NCI-H526 (cell line): ENCODE results near the gene FAM50A.
A peak's percentile ranks its signal among the peaks of the same experiment; 100 is the strongest.

Experiments used
- DNase-seq, 2 experiments: peaks; one replicate each; lab custom pipeline; 2025; lab: John Stamatoyannopoulos, UW

FAM50A gene

DNA sequence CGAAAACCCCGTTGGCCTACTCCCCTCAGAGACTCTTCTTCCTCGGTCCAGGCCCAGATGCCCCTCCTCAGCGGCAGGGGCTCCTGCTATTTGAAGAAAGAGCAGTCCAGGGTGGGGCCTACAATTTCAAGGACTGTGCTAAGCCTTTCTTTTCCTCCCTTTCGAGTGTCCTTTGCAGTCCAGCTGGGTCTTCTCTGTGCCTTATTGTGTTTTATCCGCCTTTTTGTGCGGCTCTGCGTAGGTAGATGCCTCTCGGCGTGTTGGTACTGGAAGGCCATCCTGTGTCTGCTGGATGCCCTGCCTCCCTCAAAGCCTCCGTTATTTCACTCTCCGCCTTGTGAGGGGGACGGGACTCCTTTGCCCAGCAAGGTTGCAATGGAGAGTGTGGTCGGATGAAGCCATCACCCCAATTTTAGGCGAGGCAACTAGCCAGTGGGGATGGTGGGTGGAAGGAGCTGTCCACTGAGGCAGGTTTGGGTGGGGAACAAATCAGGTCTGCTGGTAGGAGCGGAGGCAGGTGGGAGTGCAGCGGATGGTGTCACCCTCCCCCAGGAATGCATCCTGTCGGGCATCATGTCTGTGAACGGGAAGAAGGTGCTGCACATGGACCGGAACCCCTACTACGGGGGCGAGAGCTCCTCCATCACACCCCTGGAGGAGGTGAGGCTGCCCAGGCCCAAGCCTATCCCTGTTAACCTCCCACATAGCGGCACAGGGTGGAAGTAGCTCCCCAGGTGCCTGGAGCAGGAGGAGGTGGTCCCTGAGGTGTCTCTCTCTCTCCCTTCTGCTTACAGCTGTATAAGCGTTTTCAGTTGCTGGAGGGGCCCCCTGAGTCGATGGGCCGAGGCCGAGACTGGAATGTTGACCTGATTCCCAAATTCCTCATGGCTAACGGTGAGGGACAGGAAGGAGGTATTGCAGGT, 5.7 kb upstream of the FAM50A start:
- no peak for DNase-seq

DNA sequence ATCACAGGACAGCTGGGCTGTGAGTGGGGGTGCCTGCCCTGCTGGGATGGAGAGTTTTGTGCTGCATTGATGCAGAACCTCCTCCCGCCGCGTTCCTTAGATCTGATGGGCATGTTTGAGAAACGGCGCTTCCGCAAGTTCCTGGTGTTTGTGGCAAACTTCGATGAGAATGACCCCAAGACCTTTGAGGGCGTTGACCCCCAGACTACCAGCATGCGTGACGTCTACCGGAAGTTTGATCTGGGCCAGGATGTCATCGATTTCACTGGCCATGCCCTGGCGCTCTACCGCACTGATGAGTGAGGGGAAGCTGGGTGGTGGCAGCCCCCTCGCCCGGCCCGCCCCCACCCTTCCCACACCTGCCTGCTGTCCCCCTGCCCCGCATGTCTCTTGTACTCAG, 4.1 kb upstream of the FAM50A start:
- no peak for DNase-seq

DNA sequence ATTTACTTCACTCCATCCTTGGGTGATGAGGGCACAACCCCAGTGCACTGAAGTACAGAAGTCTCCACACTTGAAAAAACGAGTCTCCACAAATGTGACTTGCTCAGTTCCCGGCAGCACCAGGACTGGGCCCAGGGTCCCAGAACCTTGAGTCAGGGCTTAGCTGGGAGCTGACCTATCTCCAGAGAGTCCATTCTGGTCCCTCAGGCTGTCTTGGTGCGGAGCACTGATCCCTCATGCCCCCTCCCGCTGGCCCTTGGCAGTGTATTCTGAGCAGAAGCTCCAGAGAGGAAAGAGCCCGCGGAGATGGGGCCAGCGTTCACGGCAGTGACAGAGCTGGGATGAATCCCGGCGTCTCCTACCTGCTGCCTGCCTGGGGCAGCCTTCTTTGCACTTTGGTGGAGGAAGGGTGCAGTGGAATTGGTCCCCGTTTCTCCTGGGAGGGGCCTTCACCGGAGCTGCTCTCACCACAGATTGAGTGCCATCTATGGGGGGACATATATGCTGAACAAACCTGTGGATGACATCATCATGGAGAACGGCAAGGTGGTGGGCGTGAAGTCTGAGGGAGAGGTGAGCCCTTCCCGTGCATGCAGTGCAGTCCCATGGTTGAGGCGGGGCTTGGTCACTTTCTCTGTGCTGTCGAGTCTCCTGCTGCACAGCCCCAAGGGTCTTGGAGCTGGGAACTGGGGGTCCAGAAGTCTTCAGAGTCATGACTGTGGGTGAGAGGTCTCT, 3.2 kb upstream of the FAM50A start:
- DNase-seq: no peak

DNA sequence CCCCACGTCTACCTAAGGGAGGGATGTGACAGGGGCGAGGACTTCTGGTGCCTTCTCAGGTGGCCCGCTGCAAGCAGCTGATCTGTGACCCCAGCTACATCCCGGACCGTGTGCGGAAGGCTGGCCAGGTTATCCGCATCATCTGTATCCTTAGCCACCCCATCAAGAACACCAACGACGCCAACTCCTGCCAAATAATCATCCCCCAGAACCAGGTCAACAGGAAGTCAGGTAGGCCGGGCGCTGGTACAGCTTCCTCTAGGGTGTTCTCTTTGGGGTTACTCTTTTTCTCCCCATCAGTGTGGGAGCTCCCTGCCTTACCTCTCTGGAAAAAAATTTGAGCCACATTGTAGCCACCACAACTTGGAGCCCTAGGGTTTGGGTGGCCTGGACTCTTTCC, 2.4 kb upstream of the FAM50A start:
- DNase-seq: no peak

DNA sequence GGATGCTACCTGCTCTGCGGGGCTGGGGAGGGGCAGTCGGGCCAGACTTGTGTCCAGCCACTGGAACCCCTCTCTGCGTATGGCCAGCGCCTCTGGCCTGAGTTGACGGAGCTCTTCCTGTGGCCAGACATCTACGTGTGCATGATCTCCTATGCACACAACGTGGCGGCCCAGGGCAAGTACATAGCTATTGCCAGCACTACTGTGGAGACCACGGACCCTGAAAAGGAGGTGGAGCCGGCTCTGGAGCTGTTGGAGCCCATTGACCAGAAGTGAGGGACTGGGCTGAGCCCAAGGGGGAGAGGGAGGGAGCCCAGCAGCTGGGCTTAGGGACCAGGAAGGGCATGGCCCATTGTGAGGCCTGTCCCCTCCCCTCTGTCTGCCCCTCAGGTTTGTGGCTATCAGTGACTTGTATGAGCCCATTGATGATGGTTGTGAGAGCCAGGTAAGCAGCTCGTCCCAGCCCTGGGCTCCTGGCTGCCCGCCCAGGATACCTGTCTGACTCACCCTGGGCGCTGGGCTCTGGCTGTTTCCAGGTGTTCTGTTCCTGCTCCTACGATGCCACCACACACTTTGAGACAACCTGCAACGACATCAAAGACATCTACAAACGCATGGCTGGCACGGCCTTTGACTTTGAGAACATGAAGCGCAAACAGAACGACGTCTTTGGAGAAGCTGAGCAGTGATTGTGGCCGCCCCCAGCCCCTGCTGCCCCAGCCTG, 1.8 kb upstream of the FAM50A start:
- DNase-seq: no peak

DNA sequence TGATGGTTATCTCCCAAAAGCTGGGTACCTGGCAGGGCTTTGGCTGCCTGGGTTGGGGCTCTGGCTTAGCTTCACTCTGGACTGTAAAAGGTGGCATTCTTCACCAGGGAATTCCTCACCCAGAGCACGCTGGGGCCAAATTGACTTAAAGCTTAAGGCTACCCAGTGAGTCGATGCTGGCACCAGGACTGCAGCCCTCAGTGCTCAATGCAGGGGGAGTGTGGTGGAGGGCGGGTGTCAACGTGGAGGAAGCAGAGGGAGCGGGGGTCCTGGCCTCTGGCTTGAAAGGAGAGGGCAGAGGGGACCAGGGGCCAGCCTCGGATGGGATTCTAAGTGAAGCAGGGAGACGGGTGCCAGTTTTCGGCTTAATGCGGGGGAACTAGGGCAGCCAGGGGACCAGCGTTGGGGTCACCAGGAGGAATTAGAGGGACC, 446 bp upstream of the FAM50A start:
- DNase-seq: peak in 1 of 2 experiments; percentile 10

DNA sequence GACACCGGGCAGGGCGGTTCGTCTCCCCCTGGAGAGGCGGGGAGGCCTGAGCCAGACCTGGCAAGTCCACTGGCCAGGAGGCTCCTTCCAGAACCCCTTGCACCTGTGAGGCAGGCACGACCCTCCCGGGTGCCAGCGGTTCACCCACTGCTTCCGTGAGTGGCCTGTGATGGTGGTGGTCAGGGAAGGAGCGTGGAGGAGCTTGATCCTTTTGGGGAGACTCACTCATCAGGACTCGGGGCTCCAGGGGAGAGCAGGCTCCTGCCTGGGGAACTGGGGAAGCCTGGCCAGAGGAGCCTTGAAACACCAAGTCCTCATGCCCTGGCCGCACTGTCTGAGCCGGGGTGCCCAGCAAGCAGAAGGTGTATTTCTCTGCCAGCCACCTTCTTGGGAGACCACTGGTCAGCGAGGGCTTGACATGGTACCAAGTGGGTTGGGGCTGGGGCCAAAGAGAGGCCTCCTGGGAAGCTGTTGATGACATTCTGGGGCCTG, 860 bp downstream of the FAM50A start:
- DNase-seq: no peak

DNA sequence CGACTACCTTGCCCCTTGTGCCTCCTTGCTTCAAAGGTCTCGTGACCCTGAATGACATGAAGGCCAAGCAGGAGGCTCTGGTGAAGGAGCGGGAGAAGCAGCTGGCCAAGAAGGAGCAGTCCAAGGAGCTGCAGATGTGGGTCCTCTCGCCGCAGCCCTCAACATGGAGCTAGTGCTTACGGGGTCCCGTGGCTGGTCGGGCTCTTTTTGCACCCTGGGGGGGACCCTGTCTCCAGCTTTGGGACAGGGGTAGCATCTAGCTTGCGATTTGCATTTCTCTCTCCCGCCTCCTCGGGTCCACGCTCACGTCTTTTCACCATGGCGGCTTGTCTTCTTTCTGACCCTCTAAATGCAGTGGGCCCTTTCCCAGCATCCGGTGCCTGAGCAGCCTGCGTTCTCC, 1.8 kb downstream of the FAM50A start:
- no peak for DNase-seq

DNA sequence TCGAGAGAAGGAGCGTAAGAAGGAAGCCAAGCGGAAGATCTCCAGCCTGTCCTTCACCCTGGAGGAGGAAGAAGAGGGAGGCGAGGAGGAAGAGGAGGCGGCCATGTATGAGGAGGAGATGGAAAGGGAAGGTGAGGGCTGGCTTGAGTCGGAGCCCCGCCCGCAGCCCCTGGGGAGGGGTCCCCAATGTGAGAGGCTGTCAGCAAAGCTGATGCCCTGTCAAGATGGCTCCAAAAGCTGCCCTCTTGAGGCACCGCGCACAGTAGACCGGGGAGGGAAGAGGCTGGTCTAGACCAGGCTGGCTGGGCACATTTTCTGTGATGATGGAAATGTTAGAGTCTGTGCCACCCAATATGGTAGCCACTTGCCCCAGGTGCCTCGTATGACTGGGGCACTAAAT, 2.5 kb downstream of the FAM50A start:
- DNase-seq: no peak

DNA sequence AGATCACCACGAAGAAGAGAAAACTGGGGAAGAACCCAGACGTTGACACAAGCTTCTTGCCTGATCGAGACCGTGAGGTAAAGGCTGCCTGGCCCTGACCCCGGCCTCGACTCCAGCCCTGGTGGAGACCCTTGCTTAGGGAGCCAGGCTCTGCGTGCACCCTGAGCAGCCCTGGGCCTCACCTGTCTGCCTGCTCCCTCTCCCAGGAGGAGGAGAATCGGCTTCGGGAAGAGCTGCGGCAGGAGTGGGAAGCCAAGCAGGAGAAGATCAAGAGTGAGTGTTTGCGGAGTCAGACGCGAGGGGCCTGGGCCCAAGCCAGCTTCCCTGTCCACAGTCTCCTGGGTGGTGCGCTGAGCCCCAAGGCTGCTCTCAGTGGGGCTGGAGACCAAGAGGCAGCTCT, 4.5 kb downstream of the FAM50A start:
- no peak for DNase-seq

DNA sequence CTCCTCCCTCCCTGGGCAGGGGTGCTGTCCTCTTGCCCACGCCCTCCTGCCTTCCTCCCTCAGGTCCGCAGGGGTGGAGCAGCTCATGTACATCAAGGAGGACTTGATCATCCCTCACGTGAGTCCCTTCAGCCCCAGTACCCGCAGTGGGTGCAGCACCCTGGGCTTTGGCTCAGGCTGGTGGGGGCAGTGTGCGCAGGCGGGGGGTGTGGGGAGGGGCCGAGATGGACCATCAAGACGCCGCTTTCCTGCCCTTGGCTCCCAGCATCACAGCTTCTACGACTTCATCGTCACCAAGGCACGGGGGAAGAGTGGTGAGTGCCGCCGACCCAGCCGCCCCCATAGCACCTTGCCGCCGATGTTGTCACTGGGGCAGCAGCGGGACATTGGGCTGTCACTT, 5.7 kb downstream of the FAM50A start:
- no peak for DNase-seq

DNA sequence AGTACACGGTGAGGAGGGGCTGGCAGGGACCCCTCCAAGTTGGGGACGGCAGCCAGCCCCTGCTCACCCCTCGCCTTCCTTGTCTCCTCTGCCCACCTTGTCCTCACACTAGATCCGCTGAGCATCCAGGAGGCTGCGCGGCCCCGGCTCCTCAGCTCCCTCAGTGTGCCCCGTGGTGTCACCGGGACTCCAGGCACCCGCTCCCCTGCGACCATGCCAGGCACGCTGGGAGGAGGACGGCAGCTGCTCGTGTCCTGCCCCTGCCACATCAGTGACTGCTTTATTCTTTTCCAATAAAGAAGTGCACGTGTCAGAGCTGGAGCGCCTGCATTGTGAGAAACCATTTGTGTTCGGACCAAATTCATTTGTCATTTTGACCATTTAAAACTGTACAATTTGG, 6.4 kb downstream of the FAM50A start:
- no peak for DNase-seq

DNA sequence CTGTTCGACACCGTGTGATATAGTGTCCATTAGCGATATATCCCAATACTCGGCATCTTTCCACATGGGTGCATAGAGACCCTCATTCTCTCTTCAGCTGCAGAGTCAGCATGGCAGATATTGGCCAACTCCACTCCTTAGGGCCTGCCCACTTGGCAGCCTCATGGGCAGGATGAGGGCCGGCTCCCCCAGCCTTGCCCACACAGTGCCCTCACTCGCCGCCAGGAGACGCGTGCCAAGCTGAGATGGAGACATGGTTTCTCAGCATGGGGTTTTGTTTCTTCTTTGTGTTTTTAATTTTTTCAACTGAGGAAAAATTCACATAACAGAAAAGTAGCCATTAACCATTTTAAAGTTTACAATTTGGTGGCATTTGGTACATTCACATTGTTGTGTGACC, 8.9 kb downstream of the FAM50A start:
- no peak for DNase-seq

DNA sequence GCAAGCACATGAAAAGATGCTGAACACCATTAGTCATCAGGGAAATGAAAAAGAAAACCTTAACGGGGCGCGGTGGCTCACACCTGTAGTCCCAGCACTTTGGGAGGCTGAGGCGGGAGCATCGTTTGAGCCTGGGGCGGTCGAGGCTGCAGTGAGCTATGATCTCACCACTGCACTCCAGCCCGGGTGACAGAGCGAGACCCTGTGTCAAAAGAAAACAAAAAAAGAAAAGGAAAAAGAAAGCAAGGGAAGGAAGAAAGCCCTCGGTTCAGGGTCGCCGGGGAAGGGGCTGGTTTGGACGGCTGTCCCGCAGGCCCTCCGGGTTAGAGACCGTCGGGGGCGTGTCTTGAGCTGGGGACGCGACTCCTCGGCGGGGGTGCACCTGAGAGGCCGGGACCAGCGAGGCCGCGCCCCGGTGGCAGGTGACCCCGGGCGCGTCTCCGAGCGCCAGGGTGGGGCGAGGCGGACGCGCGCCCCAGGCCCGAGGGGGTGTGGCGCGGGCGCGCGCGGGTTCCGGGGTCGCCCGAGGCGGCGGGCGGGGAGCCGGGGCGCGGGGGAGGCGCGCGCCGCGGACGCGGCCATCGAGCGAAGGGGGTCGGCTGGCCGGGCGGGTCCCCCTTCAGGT, 13.7 kb downstream of the FAM50A start:
- DNase-seq: peak; percentile 42 to 93

DNA sequence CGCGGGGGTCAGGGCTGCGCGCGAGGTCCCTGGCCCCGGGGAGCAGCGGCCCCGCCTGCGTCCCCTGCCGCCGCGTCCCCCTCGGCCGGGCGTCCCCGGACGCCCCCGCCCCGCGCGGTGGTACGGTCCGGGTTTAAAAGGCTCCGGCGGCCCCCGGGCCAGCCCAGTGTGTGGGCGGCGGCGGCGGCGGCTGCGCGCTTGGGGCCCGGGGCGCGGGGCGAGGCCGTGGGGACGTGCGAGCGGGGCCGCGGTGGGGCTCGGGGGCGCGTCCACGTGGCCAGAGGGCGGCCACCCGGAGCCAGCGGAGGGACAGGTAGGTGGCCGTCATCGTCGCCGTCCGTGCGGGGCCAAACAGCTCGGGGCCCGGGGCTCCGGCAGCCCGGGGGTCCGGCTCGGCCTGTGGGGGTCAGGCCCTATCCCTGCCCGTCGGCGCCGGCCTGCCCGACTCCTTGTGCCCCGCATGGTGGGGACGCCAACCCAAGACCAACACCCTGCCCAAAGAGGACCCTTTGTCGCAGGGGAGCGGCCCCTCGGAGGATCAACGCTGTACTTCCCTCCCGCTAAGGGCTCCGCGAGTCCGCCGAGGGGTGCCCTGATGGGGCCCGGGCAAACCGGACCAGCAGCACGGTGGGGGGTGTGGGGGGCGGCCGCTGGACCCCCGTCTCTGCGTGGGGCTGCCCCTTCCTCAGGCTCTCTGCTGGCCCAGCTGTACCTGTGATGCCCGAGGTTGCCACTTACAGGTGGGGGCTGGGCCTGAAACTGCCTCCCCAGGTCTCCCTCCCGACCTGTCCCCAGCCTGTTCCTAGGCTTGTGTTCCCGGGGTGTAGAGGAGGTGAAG, 14.4 kb downstream of the FAM50A start, which contains the start of gene PLXNA3:
PLXNA3 (plus strand) TSS at position 166 of the 838 bp plus-strand sequence. CDS start 1,903 bp downstream, outside the sequence.
- DNase-seq: peak; percentile 17 to 86

DNA sequence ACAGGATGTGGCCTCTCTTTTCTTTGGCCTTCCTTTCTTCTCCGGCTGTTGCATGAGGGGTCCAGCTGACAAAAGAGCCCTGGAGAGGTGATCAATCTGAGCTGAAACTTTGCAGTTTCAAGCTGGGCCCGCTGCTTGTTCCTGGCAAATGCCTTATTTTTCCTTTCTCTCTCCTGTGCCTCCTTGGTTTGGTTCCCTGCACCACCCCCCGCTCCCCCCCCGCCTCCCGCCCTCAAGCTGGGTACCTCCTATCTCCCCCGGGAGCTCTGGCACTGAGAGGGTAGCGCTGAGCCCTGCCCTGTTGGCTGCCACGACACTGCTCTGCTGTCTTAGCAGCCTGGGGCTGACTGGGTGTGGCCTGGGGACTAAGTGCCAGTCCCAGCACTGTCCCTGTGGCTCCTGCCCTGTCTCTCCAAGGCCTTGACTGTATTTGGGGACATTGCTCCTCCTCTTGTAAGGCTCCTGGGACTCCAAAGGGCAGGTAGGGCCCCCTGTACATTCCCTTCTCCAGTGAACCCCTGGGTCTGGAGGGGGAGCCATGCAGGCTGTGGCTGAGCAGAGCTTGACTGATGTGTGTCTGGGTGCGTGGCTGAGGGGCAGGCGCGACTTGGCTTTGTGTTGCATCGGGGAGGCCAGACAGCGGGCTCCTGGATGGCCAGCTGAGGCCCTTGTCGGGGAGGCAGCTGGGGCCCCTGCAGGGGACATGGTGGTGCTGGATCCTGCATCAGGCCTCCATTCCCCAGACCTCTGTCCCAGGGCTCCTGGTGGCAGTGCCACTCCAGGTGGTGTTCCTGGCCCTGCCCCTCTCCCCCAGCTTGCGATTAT, 15.2 kb downstream of the FAM50A start:
- DNase-seq: peak; percentile 41 to 78

DNA sequence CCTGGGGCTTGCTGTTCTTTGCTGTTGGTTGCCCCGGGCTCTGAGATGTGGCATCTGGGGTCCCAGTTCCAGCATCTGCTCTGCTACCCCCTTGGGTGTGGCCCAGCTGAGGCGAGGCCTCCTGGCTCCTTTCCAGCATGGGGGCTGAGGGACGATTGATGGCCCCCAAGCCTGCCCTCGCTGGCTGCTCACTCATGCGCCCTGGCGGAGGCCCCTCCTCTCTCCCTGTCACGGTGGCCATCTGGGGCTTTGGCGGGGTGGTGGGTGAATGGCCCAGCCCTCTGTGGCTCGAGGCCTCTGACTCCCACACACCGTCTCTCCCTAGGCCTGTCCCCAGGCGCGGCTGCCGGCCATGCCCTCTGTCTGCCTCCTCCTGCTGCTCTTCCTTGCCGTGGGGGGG, 15.9 kb downstream of the FAM50A start:
- DNase-seq: peak in 1 of 2 experiments; percentile 49

DNA sequence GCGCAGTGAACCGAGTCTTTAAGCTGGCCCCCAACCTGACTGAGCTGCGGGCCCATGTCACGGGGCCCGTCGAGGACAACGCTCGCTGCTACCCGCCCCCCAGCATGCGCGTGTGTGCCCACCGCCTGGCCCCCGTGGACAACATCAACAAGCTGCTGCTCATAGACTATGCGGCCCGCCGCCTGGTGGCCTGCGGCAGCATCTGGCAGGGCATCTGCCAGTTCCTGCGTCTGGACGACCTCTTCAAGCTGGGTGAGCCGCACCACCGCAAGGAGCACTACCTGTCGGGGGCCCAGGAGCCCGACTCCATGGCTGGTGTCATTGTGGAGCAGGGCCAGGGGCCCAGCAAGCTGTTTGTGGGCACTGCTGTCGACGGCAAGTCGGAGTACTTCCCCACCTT, 16.4 kb downstream of the FAM50A start:
- peak in 1 of 2 experiments; percentile 26 for DNase-seq

DNA sequence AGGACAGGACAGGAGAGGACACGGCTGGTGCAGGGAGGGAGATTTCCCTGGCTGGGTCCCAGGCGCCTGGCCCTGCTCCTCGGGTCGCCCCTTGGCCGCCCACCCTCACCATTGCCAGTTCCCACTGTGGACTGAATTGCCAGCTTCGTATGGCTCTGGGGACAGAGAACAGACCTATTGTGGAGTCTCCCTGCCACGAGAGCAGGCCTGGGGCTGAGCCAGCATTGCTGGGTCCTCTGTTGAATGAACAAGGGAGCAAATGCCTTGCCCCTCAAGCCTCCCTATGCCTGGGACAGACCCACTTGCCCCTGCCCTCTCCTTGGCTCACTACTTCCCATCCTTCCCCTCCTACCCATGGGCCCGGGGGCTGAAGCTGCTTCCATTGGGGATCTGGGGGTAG, 18.5 kb downstream of the FAM50A start:
- no peak for DNase-seq
